GM23248 (cell line): Measurements from ENCODE around the gene PSMG1. TPM values are rescaled to one million over a fixed set of nuclear protein-coding genes. Genes with fewer than 3 reads are reported as not detected.

Experiments
- DNase-seq: peaks from one replicate; pipeline ENCODE4 v3.0.0-alpha.2; 2015
- H2AFZ ChIP-seq: fragments of 200-600 bp; sonication (generic); 2 replicates; pipeline ENCODE4 v1.6.1; 2016; ENCODE audit warnings: antibody characterized with exemption
- H3F3A ChIP-seq: fragments of 200-600 bp; sonication (generic); 2 replicates; pipeline ENCODE4 v1.6.1; 2016; ENCODE audit warnings: mild to moderate bottlenecking, antibody characterized with exemption, mixed run types; ENCODE audit not compliant: insufficient read depth
- H3K27ac ChIP-seq: fragments of 200-600 bp; sonication (generic); 2 replicates; pipeline ENCODE4 v1.5.1; 2016; ENCODE audit warnings: mild to moderate bottlenecking
- H3K27me3 ChIP-seq: fragments of 200-600 bp; sonication (generic); replicated peaks from 2 replicates; pipeline ENCODE4 v1.6.1; 2016; ENCODE audit warnings: mild to moderate bottlenecking; ENCODE audit not compliant: insufficient read depth
- H3K36me3 ChIP-seq: fragments of 200-600 bp; sonication (generic); 2 replicates; pipeline ENCODE4 v1.6.1; 2016; ENCODE audit warnings: low read depth, mild to moderate bottlenecking
- H3K4me1 ChIP-seq: fragments of 200-600 bp; sonication (generic); 2 replicates; pipeline ENCODE4 v1.6.1; 2016; ENCODE audit warnings: mild to moderate bottlenecking; ENCODE audit not compliant: insufficient read depth
- H3K4me2 ChIP-seq: fragments of 200-600 bp; sonication (generic); one replicate; pipeline ENCODE4 v1.6.1; 2016; ENCODE audit warnings: mild to moderate bottlenecking; ENCODE audit not compliant: unreplicated experiment
- H3K4me3 ChIP-seq: fragments of 200-600 bp; sonication (generic); 2 replicates; pipeline ENCODE4 v1.5.1; 2016; ENCODE audit warnings: mild to moderate bottlenecking
- H3K79me2 ChIP-seq: fragments of 200-600 bp; sonication (generic); 2 replicates; pipeline ENCODE4 v1.6.1; 2016; ENCODE audit warnings: mild to moderate bottlenecking; ENCODE audit not compliant: insufficient read depth
- H3K9ac ChIP-seq: fragments of 200-600 bp; sonication (generic); 2 replicates; pipeline ENCODE4 v1.6.1; 2016; ENCODE audit warnings: mild to moderate bottlenecking
- H3K9me2 ChIP-seq: fragments of 200-600 bp; sonication (generic); 2 replicates; pipeline ENCODE4 v1.6.1; 2016; ENCODE audit warnings: mixed run types, mild to moderate bottlenecking, moderate library complexity; ENCODE audit not compliant: insufficient read depth
- H3K9me3 ChIP-seq: fragments of 200-600 bp; sonication (generic); one replicate; pipeline ENCODE4 v1.6.1; 2017; ENCODE audit warnings: low read depth
- H4K20me1 ChIP-seq: fragments of 200-600 bp; sonication (generic); 2 replicates; pipeline ENCODE4 v1.6.0; 2016; ENCODE audit not compliant: insufficient read depth
- EZH2 ChIP-seq: fragments of 200-600 bp; sonication (generic); IDR thresholded peaks from 2 replicates; pipeline ENCODE4 v1.6.1; 2018; ENCODE audit warnings: antibody characterized with exemption, mild to moderate bottlenecking; ENCODE audit not compliant: insufficient read depth, poor library complexity, severe bottlenecking
- EZH2phosphoT487 ChIP-seq: fragments of 200-600 bp; sonication (generic); IDR thresholded peaks from 2 replicates; pipeline ENCODE4 v1.6.1; 2018; ENCODE audit warnings: antibody characterized with exemption, moderate library complexity, mild to moderate bottlenecking, low read depth; ENCODE audit not compliant: insufficient read depth
- WGBS, 2 experiments: methylation state at CpG; one replicate each; pipeline ENCODE4 v1.1.6; 2015 to 2017; ENCODE audit warnings: low lambda C conversion rate in 2 of 2, low coverage in 1 of 2; ENCODE audit errors: missing lambda C conversion rate in 2 of 2; 5-methylcytosine and 5-hydroxymethylcytosine counted together
- in situ Hi-C: fragments of 300-500 bp; cut with MboI; formaldehyde crosslinking; loops from 2 replicates; pipeline ENCODE4 v1.15.0; 2020
- polyA plus RNA-seq: library from polyadenylated mRNA; unstranded; fragments of >200 nt; fragmentation: Nextera tagmentation; extraction: Ambion mirVana; gene quantifications from 2 replicates; pipeline ENCODE4 v1.2.1, GENCODE V29; 2016
- total RNA-seq: library from RNA; depleted of rRNA; stranded (reverse); fragments of >200 nt; shearing (Covaris generic); gene quantifications from 2 replicates; pipeline ENCODE4 v1.2.3, GENCODE V29; 2014; rRNA removed

Gene PSMG1
- total and polyA plus RNA-seq, 2 experiments from 2014 or later, result 40.7 to 88.0 TPM

- DNase-seq, result no peak
- no peak overlapping the region for H3K4me2 ChIP-seq
- no peaks in the 10 kb centered on the region for H3K9me2 ChIP-seq
- H4K20me1 ChIP-seq, result no peaks in the 10 kb centered on the region
- H3K27ac ChIP-seq, result no peak overlapping the region
- H3K27me3 ChIP-seq, result no peaks in the 10 kb centered on the region
- no peaks in the 10 kb centered on the region for H3K36me3 ChIP-seq
- H3F3A ChIP-seq, result no peaks in the 10 kb centered on the region
- H3K4me1 ChIP-seq, result no peaks in the 10 kb centered on the region
- no peak overlapping the region for H3K9ac ChIP-seq
- WGBS, 2 experiments, result 61 to 74% methylated on average over 4 of the region's 4 CpGs
- TF ChIP-seq EZH2phosphoT487 (no peak), EZH2 (no peak)
- H3K4me3 ChIP-seq, result no peak overlapping the region
- H2AFZ ChIP-seq, result no peak overlapping the region
- H3K9me3 ChIP-seq, result no peaks in the 10 kb centered on the region
- in situ Hi-C loops, result loop anchor here (5.0 to 10.0 kb wide), 2 partner anchors 322 to 394 kb away; partner anchors contain the start of gene ETS2
- H3K79me2 ChIP-seq, result no peaks in the 10 kb centered on the region
Observed at GRCh38 chr21:39126486-39126806, 56.8 kb downstream of the PSMG1 start.

- peak; percentile 84 for DNase-seq
- H3K36me3 ChIP-seq, result no peaks in the 10 kb centered on the region
- WGBS, 2 experiments, result 21 to 23% methylated on average over 7 of the region's 7 CpGs
- no peaks in the 10 kb centered on the region for H3K9me3 ChIP-seq
- no peak overlapping the region for H3K4me3 ChIP-seq
- H4K20me1 ChIP-seq, result no peaks in the 10 kb centered on the region
- no peak overlapping the region for H2AFZ ChIP-seq
- no peak overlapping the region for H3K4me2 ChIP-seq
- in situ Hi-C loops, result loop anchor here (5.0 to 10.0 kb wide), 2 partner anchors 321 to 394 kb away; partner anchors contain the start of gene ETS2
- no peaks in the 10 kb centered on the region for H3K4me1 ChIP-seq
- H3F3A ChIP-seq, result no peaks in the 10 kb centered on the region
- no peak overlapping the region for H3K9ac ChIP-seq
- no peaks in the 10 kb centered on the region for H3K27me3 ChIP-seq
- TF ChIP-seq EZH2 (no peak), EZH2phosphoT487 (no peak)
- no peak overlapping the region for H3K27ac ChIP-seq
- no peaks in the 10 kb centered on the region for H3K79me2 ChIP-seq
- no peaks in the 10 kb centered on the region for H3K9me2 ChIP-seq
Observed at GRCh38 chr21:39125752-39126485, 57.3 kb downstream of the PSMG1 start.

Other genes starting within 250 kb of the PSMG1 start
- 27.2 and 48.9 TPM in 2 replicates for gene BRWD1, start 130.2 kb upstream of the PSMG1 start, total RNA-seq
- 22.1 and 23.6 TPM in 2 replicates for gene BRWD1, start 130.2 kb upstream of the PSMG1 start, polyA plus RNA-seq
- gene HMGN1, start 165.6 kb upstream of the PSMG1 start, total RNA-seq, result 191 and 192 TPM in 2 replicates
- gene HMGN1, start 165.6 kb upstream of the PSMG1 start, polyA plus RNA-seq, result 340 and 349 TPM in 2 replicates